B cell (primary cell): ENCODE data around the gene IGHMBP2. TPM values are rescaled to one million over a fixed set of nuclear protein-coding genes. Genes with fewer than 3 reads are reported as not detected.

Experiments
- ATAC-seq: fragments of 200-7000 bp; cut with Tn5 transposase; one replicate; pipeline ENCODE4 v1.10.0; 2021; ENCODE audit warnings: low read depth, mild to moderate bottlenecking, moderate number of reproducible peaks, moderate library complexity
- CTCF ChIA-PET: fragments of 350-600 bp; sonication (Branson Sonifier 250); formaldehyde crosslinking; loops from one replicate; lab custom pipeline; 2021; ENCODE audit warnings: antibody characterized with exemption, inconsistent platforms; lab: Charles Lee
- POLR2A ChIA-PET: fragments of 350-600 bp; sonication (Branson Sonifier 250); formaldehyde crosslinking; loops from one replicate; lab custom pipeline; 2021; ENCODE audit warnings: antibody characterized with exemption; lab: Charles Lee
- DNase-seq: peaks from one replicate; pipeline ENCODE4 v3.0.0; 2013
- H2AFZ ChIP-seq: 2 replicates; pipeline ENCODE4 v1.6.1; 2012; ENCODE audit warnings: mild to moderate bottlenecking, low read depth, low read length; ENCODE audit not compliant: insufficient read depth, poor library complexity, severe bottlenecking
- H3K27ac ChIP-seq, 2 donors: 1 replicate in 1 of 2; 2 replicates in 1 of 2; pipeline ENCODE4 v1.5.1; 2012 to 2013; ENCODE audit warnings: low read length in 2 of 2, mild to moderate bottlenecking in 2 of 2, moderate library complexity in 1 of 2
- H3K27me3 ChIP-seq, 4 experiments: fragments of 200-600 bp in 1 of 4; sonication (generic) in 1 of 4; replicated peaks in 1 of 4; 1 replicate in 2 of 4; 2 replicates in 2 of 4; pipeline versions ENCODE4 v1.6.1 to v1.7.0; 2013 to 2016; ENCODE audit warnings: low read length in 3 of 4, mild to moderate bottlenecking in 2 of 4, mixed read lengths in 1 of 4, moderate library complexity in 1 of 4; ENCODE audit not compliant: insufficient read depth in 4 of 4, control insufficient read depth in 3 of 4; ENCODE audit errors: control extremely low read depth in 1 of 4
- H3K36me3 ChIP-seq, 2 experiments: replicated peaks in 1 of 2; 1 replicate in 1 of 2; 2 replicates in 1 of 2; pipeline versions ENCODE4 v1.6.1 to v1.7.1; 2013; ENCODE audit warnings: low read length in 1 of 2; ENCODE audit not compliant: insufficient read depth in 2 of 2, control insufficient read depth in 1 of 2; ENCODE audit errors: control extremely low read depth in 1 of 2, extremely low read depth in 1 of 2
- H3K4me1 ChIP-seq, 2 donors: fragments of 200-600 bp in 1 of 2; sonication (generic) in 1 of 2; 1 replicate in 1 of 2; 2 replicates in 1 of 2; pipeline versions ENCODE4 v1.5.1 to v1.6.1; 2013 to 2017; ENCODE audit warnings: low read length in 2 of 2; ENCODE audit not compliant: control insufficient read depth in 2 of 2, insufficient read depth in 2 of 2
- H3K4me2 ChIP-seq: replicated peaks from 2 replicates; pipeline ENCODE3; 2012; ENCODE audit warnings: mild to moderate bottlenecking, low read depth, low read length; ENCODE audit not compliant: poor library complexity, severe bottlenecking
- H3K4me3 ChIP-seq, 5 experiments: fragments of 200-600 bp in 1 of 5; sonication (generic) in 1 of 5; 1 replicate in 3 of 5; 2 replicates in 2 of 5; pipeline versions ENCODE4 v1.5.1 to v1.7.0; 2011 to 2016; ENCODE audit warnings: low read length in 4 of 5, mild to moderate bottlenecking in 4 of 5, low read depth in 2 of 5, control low read depth in 1 of 5, moderate library complexity in 1 of 5; ENCODE audit not compliant: insufficient read depth in 1 of 5; ENCODE audit errors: control extremely low read depth in 1 of 5, extremely low read depth in 1 of 5
- H3K79me2 ChIP-seq: fragments of 200-600 bp; sonication (generic); one replicate; pipeline ENCODE4 v1.6.0; 2016; ENCODE audit warnings: low read length; ENCODE audit not compliant: control insufficient read depth, insufficient read depth
- H3K9ac ChIP-seq: fragments of 200-600 bp; sonication (generic); 2 replicates; pipeline ENCODE4 v1.6.1; 2017; ENCODE audit warnings: mild to moderate bottlenecking, low read length, moderate library complexity
- H3K9me3 ChIP-seq, 3 donors: one replicate each; pipeline versions ENCODE4 v1.6.1 to v1.7.1; 2013; ENCODE audit warnings: low read length in 2 of 3; ENCODE audit not compliant: control insufficient read depth in 2 of 3, insufficient read depth in 1 of 3; ENCODE audit errors: control extremely low read depth in 1 of 3
- H4K20me1 ChIP-seq: 2 replicates; pipeline ENCODE4 v1.6.0; 2012; ENCODE audit warnings: mild to moderate bottlenecking, low read length; ENCODE audit not compliant: insufficient read depth, control insufficient read depth, poor library complexity, severe bottlenecking
- H3K27ac Mint-ChIP-seq: one replicate; pipeline ENCODE4 v1.8.0; 2021; ENCODE audit warnings: mixed read lengths
- H3K27me3 Mint-ChIP-seq: one replicate; pipeline ENCODE4 v1.8.0; 2021; ENCODE audit warnings: mixed read lengths
- H3K4me1 Mint-ChIP-seq: one replicate; pipeline ENCODE4 v1.8.0; 2021; ENCODE audit warnings: mixed read lengths
- H3K4me3 Mint-ChIP-seq: one replicate; pipeline ENCODE4 v1.8.0; 2021; ENCODE audit warnings: mixed read lengths
- H3K9me3 Mint-ChIP-seq: one replicate; pipeline ENCODE4 v1.8.0; 2022; ENCODE audit warnings: mixed read lengths; ENCODE audit not compliant: insufficient read depth
- CTCF ChIP-seq: fragments of 200-600 bp; IDR thresholded peaks from one replicate; pipeline ENCODE4 v1.8.0; 2022; ENCODE audit warnings: antibody characterized with exemption, mild to moderate bottlenecking
- EZH2 ChIP-seq: IDR thresholded peaks from 2 replicates; pipeline ENCODE4 v1.6.1; 2012; ENCODE audit warnings: borderline replicate concordance, low read depth, mild to moderate bottlenecking, moderate library complexity, low read length; ENCODE audit not compliant: insufficient read depth, poor library complexity, severe bottlenecking
- WGBS: methylation state at CpG from one replicate; pipeline ENCODE4 v1.1.5; 2013; ENCODE audit warnings: missing lambda C conversion rate; ENCODE audit not compliant: insufficient coverage; 5-methylcytosine and 5-hydroxymethylcytosine counted together
- intact Hi-C: fragments of 100-400 bp; cut with micrococcal nuclease; formaldehyde crosslinking; loops from one replicate; pipeline ENCODE4 v1.10.0; 2022
- polyA plus RNA-seq: library from polyadenylated mRNA; depleted of rRNA; stranded (reverse); fragments of >200 nt; gene quantifications from 2 replicates; pipeline ENCODE4 v1.2.3, GENCODE V29; 2012
- total RNA-seq, 2 donors: library from RNA; stranded (reverse); fragments of 120-200 nt in 1 of 2; gene quantifications; 1 replicate in 1 of 2; 2 replicates in 1 of 2; pipeline versions ENCODE4 v1.2.3 to v1.2.4, GENCODE V29; 2013 to 2022

Gene IGHMBP2
- total and polyA plus RNA-seq, 2 donors (not counting 1 experiment from before 2014, with no cell fraction given) = 41.4 to 42.9 TPM

GRCh38 chr11:68959465-68960293 lies 56.0 kb downstream of the IGHMBP2 start:
- 93% methylated on average over 31 of the region's 31 CpGs for WGBS
- Histone ChIP-seq H3K27ac (no peak overlapping the region), H3K4me3 (no peak overlapping the region), H3K4me1 (peaks cover 4 to 21% of the 10 kb centered on the region in 2 donors), H3K36me3 (no peaks in the 10 kb centered on the region), H3K4me2 (no peak overlapping the region), H3K79me2 (no peaks in the 10 kb centered on the region), H4K20me1 (no peaks in the 10 kb centered on the region), H3K9ac (no peak overlapping the region), H2AFZ (no peak overlapping the region), H3K27me3 (peaks cover 0 to 8% (median 0%) of the 10 kb centered on the region in 4 experiments), H3K9me3 (peaks cover 0 to 20% (median 0%) of the 10 kb centered on the region in 3 donors)
- ATAC-seq (no peak), DNase-seq (no peak)
- intact Hi-C loops = no loop called here
- no peak overlapping the region for H3K4me3 Mint-ChIP-seq
- H3K4me1 Mint-ChIP-seq = peaks cover 16% of the 10 kb centered on the region
- no peak overlapping the region for H3K27ac Mint-ChIP-seq
- ChIA-PET CTCF (no interaction called here), POLR2A (no interaction called here)
- TF ChIP-seq CTCF (no peak), EZH2 (no peak)
- peaks cover 3% of the 10 kb centered on the region for H3K27me3 Mint-ChIP-seq
- H3K9me3 Mint-ChIP-seq = no peaks in the 10 kb centered on the region

DNA sequence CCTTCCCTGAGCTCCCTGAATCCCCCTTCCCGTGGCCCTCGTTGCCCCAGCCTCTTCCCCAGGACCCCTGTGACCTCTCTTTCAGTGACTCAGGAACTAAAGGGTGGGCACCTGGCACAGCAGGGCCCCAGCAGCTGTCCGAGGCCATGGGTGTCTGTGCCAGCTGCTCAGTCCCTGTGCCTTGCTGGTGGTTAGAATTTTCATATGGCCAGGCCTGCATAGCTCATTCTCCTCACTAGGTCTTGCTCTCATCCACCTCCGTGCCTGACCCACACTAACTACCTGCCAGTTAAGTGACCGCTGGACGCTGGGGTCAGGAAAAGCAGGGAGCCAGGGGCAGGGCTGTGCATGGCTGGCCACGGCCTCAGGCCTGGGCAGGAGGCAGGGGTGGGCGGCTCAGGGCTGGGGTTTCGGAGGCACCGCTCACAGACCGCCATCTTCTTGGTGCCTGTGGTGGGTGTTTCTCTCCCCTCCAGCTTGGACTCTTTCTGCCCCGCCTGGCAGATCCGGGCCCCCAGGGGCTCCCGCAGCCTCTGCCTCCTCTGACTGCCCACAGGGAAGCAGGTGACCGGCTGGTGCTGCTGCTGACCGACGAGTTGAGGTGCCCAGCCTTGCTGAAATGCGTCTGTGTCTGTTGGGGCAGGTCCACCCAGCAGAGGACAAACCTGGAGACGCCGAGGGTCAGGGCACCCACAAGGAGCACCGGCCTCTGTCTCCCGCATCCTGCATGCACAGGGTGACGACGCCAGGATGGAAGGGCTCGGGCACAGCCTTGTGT lies 56.8 kb downstream of the IGHMBP2 start:
- no peak for ATAC-seq
- Histone ChIP-seq H3K4me3 (no peak overlapping the region), H3K36me3 (no peaks in the 10 kb centered on the region), H3K9ac (no peak overlapping the region), H3K79me2 (no peaks in the 10 kb centered on the region), H4K20me1 (no peaks in the 10 kb centered on the region), H2AFZ (no peak overlapping the region), H3K27me3 (peaks cover 0 to 8% (median 0%) of the 10 kb centered on the region in 4 experiments), H3K4me2 (no peak overlapping the region), H3K27ac (no peak overlapping the region), H3K9me3 (peaks cover 0 to 20% (median 0%) of the 10 kb centered on the region in 3 donors), H3K4me1 (peaks cover 2 to 16% of the 10 kb centered on the region in 2 donors)
- 88% methylated on average over 25 of the region's 25 CpGs for WGBS
- Mint-ChIP-seq H3K9me3 (no peaks in the 10 kb centered on the region), H3K4me1 (peaks cover 13% of the 10 kb centered on the region), H3K4me3 (no peak overlapping the region), H3K27ac (no peak overlapping the region), H3K27me3 (peaks cover 3% of the 10 kb centered on the region)
- TF ChIP-seq EZH2 (no peak), CTCF (no peak)
- intact Hi-C loops = no loop called here
- ChIA-PET CTCF (no interaction called here), POLR2A (no interaction called here)
- no peak for DNase-seq
